H9 (cell line): ENCODE data around the gene FAM13C. TPM values are rescaled to one million over a fixed set of nuclear protein-coding genes. Genes with fewer than 3 reads are reported as not detected.

ENCODE experiments used
- DNase-seq: peaks from one replicate; pipeline ENCODE4 v3.0.0-alpha.2; 2017
- H2AFZ ChIP-seq: one replicate; pipeline ENCODE4 v1.6.1; 2013; ENCODE audit warnings: mild to moderate bottlenecking, low read length, control low read depth, moderate library complexity
- H2AK5ac ChIP-seq: 2 replicates; pipeline ENCODE4 v1.6.1; 2013; ENCODE audit warnings: low read length, control low read depth, mixed read lengths; ENCODE audit not compliant: insufficient read length
- H2BK120ac ChIP-seq: one replicate; pipeline ENCODE4 v1.6.1; 2013; ENCODE audit warnings: low read depth, mild to moderate bottlenecking, low read length, control low read depth, inconsistent platforms; ENCODE audit not compliant: poor library complexity, severe bottlenecking
- H2BK12ac ChIP-seq: 2 replicates; pipeline ENCODE4 v1.6.1; 2013; ENCODE audit warnings: low read length, control low read depth, mixed read lengths, low read depth; ENCODE audit not compliant: insufficient read length
- H2BK15ac ChIP-seq: 2 replicates; pipeline ENCODE4 v1.6.1; 2013; ENCODE audit warnings: low read depth, low read length, control low read depth
- H2BK20ac ChIP-seq: one replicate; pipeline ENCODE4 v1.6.1; 2013; ENCODE audit warnings: low read depth, mild to moderate bottlenecking, low read length, control low read depth, inconsistent platforms; ENCODE audit not compliant: poor library complexity, severe bottlenecking
- H2BK5ac ChIP-seq: 2 replicates; pipeline ENCODE4 v1.6.1; 2013; ENCODE audit warnings: low read length, control low read depth, mixed read lengths; ENCODE audit not compliant: insufficient read length
- H3K14ac ChIP-seq: 2 replicates; pipeline ENCODE4 v1.6.1; 2013; ENCODE audit warnings: low read length, control low read depth; ENCODE audit not compliant: insufficient read depth
- H3K18ac ChIP-seq: 2 replicates; pipeline ENCODE4 v1.6.1; 2013; ENCODE audit warnings: low read depth, mild to moderate bottlenecking, mixed read lengths, low read length, control low read depth; ENCODE audit not compliant: insufficient read length
- H3K23ac ChIP-seq: 2 replicates; pipeline ENCODE4 v1.6.1; 2013; ENCODE audit warnings: low read length, control low read depth, mixed read lengths, low read depth; ENCODE audit not compliant: insufficient read length
- H3K23me2 ChIP-seq: 2 replicates; pipeline ENCODE4 v1.6.1; 2013; ENCODE audit warnings: low read depth, mild to moderate bottlenecking, mixed read lengths, low read length, control low read depth; ENCODE audit not compliant: insufficient read length, poor library complexity, severe bottlenecking
- H3K27ac ChIP-seq: 2 replicates; pipeline ENCODE4 v1.5.1; 2013; ENCODE audit warnings: low read length, control low read depth, mixed read lengths, low read depth; ENCODE audit not compliant: insufficient read length
- H3K27me3 ChIP-seq: 2 replicates; pipeline ENCODE4 v1.6.1; 2013; ENCODE audit warnings: low read length, control low read depth, inconsistent platforms; ENCODE audit not compliant: insufficient read depth
- H3K4ac ChIP-seq: 2 replicates; pipeline ENCODE4 v1.6.1; 2013; ENCODE audit warnings: low read depth, mild to moderate bottlenecking, control low read depth, inconsistent platforms, low read length, moderate library complexity
- H3K4me1 ChIP-seq: 2 replicates; pipeline ENCODE4 v1.6.1; 2013; ENCODE audit warnings: low read length, control low read depth, inconsistent platforms; ENCODE audit not compliant: insufficient read depth
- H3K4me2 ChIP-seq: 2 replicates; pipeline ENCODE4 v1.6.1; 2013; ENCODE audit warnings: low read length, control low read depth, mixed read lengths; ENCODE audit not compliant: insufficient read length, insufficient read depth
- H3K56ac ChIP-seq: 2 replicates; pipeline ENCODE4 v1.6.1; 2013; ENCODE audit warnings: low read depth, mild to moderate bottlenecking, mixed read lengths, low read length, control low read depth; ENCODE audit not compliant: insufficient read length
- H3K79me1 ChIP-seq: 2 replicates; pipeline ENCODE4 v1.6.1; 2013; ENCODE audit warnings: low read depth, mild to moderate bottlenecking, moderate library complexity, low read length, control low read depth, inconsistent platforms; ENCODE audit not compliant: insufficient read depth, poor library complexity, severe bottlenecking
- H3K79me2 ChIP-seq: 2 replicates; pipeline ENCODE4 v1.6.1; 2013; ENCODE audit warnings: low read length, control low read depth, inconsistent platforms; ENCODE audit not compliant: insufficient read depth
- H3K9ac ChIP-seq: 2 replicates; pipeline ENCODE4 v1.6.1; 2013; ENCODE audit warnings: low read length, control low read depth, mixed read lengths; ENCODE audit not compliant: insufficient read length; ENCODE audit errors: extremely low read depth
- H3K9me3 ChIP-seq: one replicate; pipeline ENCODE4 v1.6.1; 2013; ENCODE audit warnings: low read depth, low read length, inconsistent platforms; ENCODE audit not compliant: control insufficient read depth
- H3T11ph ChIP-seq: one replicate; pipeline ENCODE4 v1.6.1; 2013; ENCODE audit warnings: mild to moderate bottlenecking, low read length, control low read depth, inconsistent platforms
- H4K20me1 ChIP-seq: one replicate; pipeline ENCODE4 v1.6.1; 2013; ENCODE audit not compliant: control insufficient read depth, insufficient read length, insufficient read depth
- H4K5ac ChIP-seq: 2 replicates; pipeline ENCODE4 v1.6.1; 2013; ENCODE audit warnings: low read depth, mild to moderate bottlenecking, mixed read lengths, low read length, control low read depth; ENCODE audit not compliant: insufficient read length
- H4K8ac ChIP-seq: replicated peaks from 2 replicates; pipeline ENCODE4 v1.6.1; 2013; ENCODE audit warnings: low read length, control low read depth, mixed read lengths, low read depth; ENCODE audit not compliant: insufficient read length
- H4K91ac ChIP-seq: 2 replicates; pipeline ENCODE4 v1.6.1; 2013; ENCODE audit warnings: low read depth, mild to moderate bottlenecking, moderate library complexity, mixed read lengths, low read length, control low read depth; ENCODE audit not compliant: insufficient read length
- H3K27ac Mint-ChIP-seq, 3 experiments: 2 replicates in 2 of 3; 3 replicates in 1 of 3; pipeline ENCODE4 v1.8.0; 2020 to 2021; ENCODE audit warnings: mixed read lengths in 3 of 3, mild to moderate bottlenecking in 1 of 3, moderate library complexity in 1 of 3
- H3K27me3 Mint-ChIP-seq: 2 replicates; pipeline ENCODE4 v1.8.0; 2021; ENCODE audit warnings: low read depth, mild to moderate bottlenecking, moderate library complexity, mixed read lengths
- H3K36me3 Mint-ChIP-seq, 3 experiments: 2 replicates in 2 of 3; 3 replicates in 1 of 3; pipeline ENCODE4 v1.8.0; 2020 to 2021; ENCODE audit warnings: low read depth in 3 of 3, mixed read lengths in 3 of 3; ENCODE audit not compliant: insufficient read depth in 1 of 3
- H3K4me1 Mint-ChIP-seq, 2 experiments: 2 replicates each; pipeline ENCODE4 v1.8.0; 2020; ENCODE audit warnings: mixed read lengths in 2 of 2
- H3K4me3 Mint-ChIP-seq, 2 experiments: 2 replicates in 1 of 2; 3 replicates in 1 of 2; pipeline ENCODE4 v1.8.0; 2020 to 2021; ENCODE audit warnings: mild to moderate bottlenecking in 2 of 2, mixed read lengths in 2 of 2, moderate library complexity in 1 of 2
- H3K9me3 Mint-ChIP-seq, 2 experiments: 2 replicates in 1 of 2; 3 replicates in 1 of 2; pipeline ENCODE4 v1.8.0; 2020; ENCODE audit warnings: mild to moderate bottlenecking in 2 of 2, mixed read lengths in 2 of 2, moderate library complexity in 1 of 2
- CTCF ChIP-seq: fragments of 200-600 bp; sonication (generic); conservative IDR thresholded peaks from 3 replicates; pipeline ENCODE4 v1.8.0; 2021; ENCODE audit warnings: antibody characterized with exemption, mild to moderate bottlenecking
- total RNA-seq: library from RNA; stranded (reverse); gene quantifications from 2 replicates; pipeline ENCODE4 v1.2.1, GENCODE V29; 2021

The FAM13C gene
- total RNA-seq, 1 experiment from 2014 or later = 0.31 TPM

GRCh38 chr10:59311025-59311424 lies 51.3 kb downstream of the FAM13C start:
- H2AK5ac ChIP-seq = no peak overlapping the region

More at GRCh38 chr10:59311025-59311424, 51.3 kb downstream of the FAM13C start:
- Histone ChIP-seq H2BK5ac (no peak overlapping the region), H3K18ac (no peak overlapping the region), H3K9ac (no peak overlapping the region), H3K9me3 (no peaks in the 10 kb centered on the region), H2BK120ac (no peak overlapping the region), H4K8ac (no peak overlapping the region), H4K20me1 (no peaks in the 10 kb centered on the region), H3K56ac (no peak overlapping the region), H2BK20ac (no peak overlapping the region), H4K91ac (no peak overlapping the region), H3K14ac (no peak overlapping the region), H3K23me2 (no peaks in the 10 kb centered on the region), H3K27ac (no peak overlapping the region), H3K4me1 (no peaks in the 10 kb centered on the region), H2BK15ac (no peak overlapping the region), H3K23ac (no peak overlapping the region), H3T11ph (no peak overlapping the region), H3K27me3 (no peaks in the 10 kb centered on the region), H4K5ac (peak overlapping the region; percentile 51), H2AFZ (no peak overlapping the region), H2BK12ac (no peak overlapping the region), H3K4ac (no peak overlapping the region), H3K79me1 (no peaks in the 10 kb centered on the region), H3K4me2 (no peak overlapping the region), H3K79me2 (no peaks in the 10 kb centered on the region)
- Mint-ChIP-seq H3K4me1 (no peaks in the 10 kb centered on the region), H3K27ac (no peak overlapping the region), H3K27me3 (no peaks in the 10 kb centered on the region), H3K9me3 (no peaks in the 10 kb centered on the region), H3K36me3 (no peaks in the 10 kb centered on the region), H3K4me3 (no peak overlapping the region)
- TF ChIP-seq CTCF = no peak
- DNase-seq = no peak
